Astrocyte of the cerebellum (primary cell): ENCODE measurements around the gene ROR1.

Source experiments
- DNase-seq: peaks from one replicate; pipeline ENCODE4 v3.0.0-alpha.2; 2011; ENCODE audit warnings: low read depth
- H3K4me3 ChIP-seq: 2 replicates; pipeline ENCODE4 v1.5.1; 2011; ENCODE audit warnings: mild to moderate bottlenecking, low read depth, low read length, moderate library complexity
- CTCF ChIP-seq: IDR thresholded peaks from 2 replicates; pipeline ENCODE4 v1.5.1; 2012; ENCODE audit warnings: low read length, low read depth, moderate library complexity, mild to moderate bottlenecking; ENCODE audit errors: missing control alignments
- in situ Hi-C: cut with HindIII; loops from 2 replicates; pipeline ENCODE4 v1.10.0; 2017; ENCODE audit warnings: low sequenced_read_pairs

ROR1 gene

GRCh38 chr1:63991685-63992084, 217.9 kb downstream of the ROR1 start:
- DNase-seq = no peak
- H3K4me3 ChIP-seq = no peak overlapping the region
- in situ Hi-C loops = no loop called here
- no peak for TF ChIP-seq CTCF

GRCh38 chr1:64000021-64000420, 226.2 kb downstream of the ROR1 start:
- in situ Hi-C loops = no loop called here
- peak; percentile 59 for DNase-seq
- no peak overlapping the region for H3K4me3 ChIP-seq
- TF ChIP-seq CTCF = no peak

DNA sequence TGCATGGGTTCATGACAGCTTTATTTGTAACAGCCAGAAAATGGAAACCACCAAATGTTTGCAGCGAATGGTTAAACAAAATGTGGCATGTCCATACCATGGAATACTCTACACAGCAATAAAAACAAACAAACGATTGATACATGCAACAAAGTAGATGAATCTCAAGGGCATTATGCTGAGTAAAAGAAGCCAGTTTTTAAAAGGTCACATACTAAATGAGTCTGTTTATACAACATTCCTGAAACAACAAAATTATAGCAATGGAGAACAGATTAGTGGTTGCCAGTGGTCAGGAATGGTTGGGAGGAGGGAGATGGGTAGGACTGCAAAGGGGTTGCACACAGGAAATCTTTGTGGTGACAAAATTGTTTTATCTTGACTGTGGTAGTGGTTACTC, 227.2 kb downstream of the ROR1 start:
- TF ChIP-seq CTCF = no peak
- in situ Hi-C loops = no loop called here
- DNase-seq = no peak
- no peak overlapping the region for H3K4me3 ChIP-seq

- DNase-seq = no peak
- in situ Hi-C loops = no loop called here
- H3K4me3 ChIP-seq = no peak overlapping the region
- no peak for TF ChIP-seq CTCF
Measured at GRCh38 chr1:64004451-64005025, 230.7 kb downstream of the ROR1 start.

DNA sequence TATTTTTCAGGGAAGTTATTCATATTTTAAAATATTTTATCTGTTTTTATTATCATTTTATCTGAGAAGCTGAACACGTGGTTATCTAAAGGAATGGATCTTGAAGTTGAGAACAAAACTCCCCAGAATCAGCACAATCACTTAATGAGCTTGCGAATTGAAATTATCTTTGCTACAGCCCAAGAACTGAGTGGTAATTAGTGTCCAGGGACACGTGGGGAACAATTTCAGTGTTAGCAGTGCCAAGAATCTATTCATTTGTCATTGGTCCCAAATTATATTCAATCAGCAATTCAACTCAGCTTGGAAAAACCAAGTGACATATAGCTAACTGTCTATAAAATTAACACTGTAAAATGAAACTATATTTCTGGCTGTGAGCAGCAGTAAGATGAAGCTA, 232.0 kb downstream of the ROR1 start:
- DNase-seq = no peak
- in situ Hi-C loops = no loop called here
- no peak overlapping the region for H3K4me3 ChIP-seq
- TF ChIP-seq CTCF = no peak

- no peak for TF ChIP-seq CTCF
- H3K4me3 ChIP-seq = no peak overlapping the region
- no peak for DNase-seq
- in situ Hi-C loops = no loop called here
Measured at GRCh38 chr1:64006276-64007051, 232.6 kb downstream of the ROR1 start.
